Measurements from ENCODE around the gene CYS1.
"Not testable (repeated sequence)": the region's sequence is repeated elsewhere in the genome, so short reads cannot be mapped to it uniquely, and the experiment has no call there.

CYS1 gene

DNA sequence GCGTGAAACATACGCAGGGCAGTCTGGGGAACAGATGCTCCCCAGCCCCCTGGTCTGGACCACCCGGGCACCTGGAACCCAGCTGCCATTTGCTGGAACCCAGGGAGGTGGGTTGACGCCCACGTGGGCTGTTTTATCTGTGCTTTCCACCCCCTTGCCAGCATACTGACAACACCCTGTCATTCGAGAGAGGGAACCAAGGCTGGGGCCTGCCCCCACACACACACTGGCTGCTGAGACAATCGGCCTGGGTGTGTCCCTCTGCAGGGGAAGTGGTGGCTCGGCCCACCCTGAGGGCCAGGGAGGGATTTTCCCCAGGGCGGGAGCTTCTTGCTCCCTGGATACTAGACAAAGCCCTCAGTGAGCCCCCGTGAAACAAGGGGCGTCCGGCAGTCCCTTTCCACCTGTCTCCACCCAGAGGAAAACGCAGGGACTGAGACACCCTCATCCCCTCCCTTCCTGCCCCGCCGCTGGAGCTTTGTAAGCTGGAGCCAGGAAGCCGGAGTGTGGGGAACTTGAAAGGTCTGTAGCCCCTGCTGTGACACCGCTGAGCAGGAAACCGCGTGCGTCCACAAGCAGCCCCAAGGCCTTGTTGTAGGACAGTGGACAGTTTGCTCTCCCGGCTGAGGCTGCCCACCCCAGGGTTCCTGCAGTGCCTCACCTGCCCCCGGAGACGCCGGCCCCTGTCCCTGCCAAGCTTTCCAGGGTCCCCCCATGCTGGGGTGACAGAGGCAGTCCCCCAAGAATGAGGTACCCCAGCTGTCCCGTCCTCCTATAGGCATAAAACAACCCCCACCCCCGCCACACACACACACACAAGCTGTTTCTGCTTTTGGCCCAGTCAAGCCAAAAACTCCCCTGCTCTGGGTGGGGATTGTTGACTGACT is 51.0 kb downstream of the CYS1 start:
- DNase-seq: no peak

DNA sequence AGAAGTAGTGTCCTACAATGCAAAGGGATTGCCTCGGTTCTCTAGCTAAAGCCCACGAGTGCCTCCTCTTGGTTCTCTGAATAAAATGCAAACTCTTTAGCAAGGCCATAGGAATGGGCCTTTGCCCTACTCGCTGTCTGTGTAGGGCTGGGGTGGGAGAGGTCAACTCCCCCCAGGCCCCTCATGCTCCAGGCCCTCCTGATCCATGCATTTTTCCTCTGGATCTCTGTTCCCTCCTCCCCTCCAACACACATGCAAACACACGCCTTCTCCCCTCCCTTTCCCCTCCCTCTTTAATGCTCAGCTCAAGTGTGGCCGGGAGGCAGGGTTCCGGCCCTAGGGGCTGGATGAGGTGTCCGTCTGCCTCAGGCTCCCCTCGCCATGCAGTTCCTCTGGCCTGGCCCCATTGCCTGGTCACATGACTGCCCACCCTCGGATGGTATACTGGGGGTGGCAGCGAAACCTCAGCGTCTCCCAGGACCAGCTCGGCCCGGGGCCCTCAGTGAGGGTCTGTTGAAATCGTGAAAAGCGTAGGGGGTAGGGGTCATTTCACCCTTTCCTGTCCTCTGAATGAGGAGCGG is 51.7 kb downstream of the CYS1 start:
- DNase-seq: no peak

GRCh38 chr2:10027660-10028330 is 52.4 kb downstream of the CYS1 start:
- no peak for DNase-seq

GRCh38 chr2:10026940-10027569 is 53.2 kb downstream of the CYS1 start:
- no peak for DNase-seq

DNA sequence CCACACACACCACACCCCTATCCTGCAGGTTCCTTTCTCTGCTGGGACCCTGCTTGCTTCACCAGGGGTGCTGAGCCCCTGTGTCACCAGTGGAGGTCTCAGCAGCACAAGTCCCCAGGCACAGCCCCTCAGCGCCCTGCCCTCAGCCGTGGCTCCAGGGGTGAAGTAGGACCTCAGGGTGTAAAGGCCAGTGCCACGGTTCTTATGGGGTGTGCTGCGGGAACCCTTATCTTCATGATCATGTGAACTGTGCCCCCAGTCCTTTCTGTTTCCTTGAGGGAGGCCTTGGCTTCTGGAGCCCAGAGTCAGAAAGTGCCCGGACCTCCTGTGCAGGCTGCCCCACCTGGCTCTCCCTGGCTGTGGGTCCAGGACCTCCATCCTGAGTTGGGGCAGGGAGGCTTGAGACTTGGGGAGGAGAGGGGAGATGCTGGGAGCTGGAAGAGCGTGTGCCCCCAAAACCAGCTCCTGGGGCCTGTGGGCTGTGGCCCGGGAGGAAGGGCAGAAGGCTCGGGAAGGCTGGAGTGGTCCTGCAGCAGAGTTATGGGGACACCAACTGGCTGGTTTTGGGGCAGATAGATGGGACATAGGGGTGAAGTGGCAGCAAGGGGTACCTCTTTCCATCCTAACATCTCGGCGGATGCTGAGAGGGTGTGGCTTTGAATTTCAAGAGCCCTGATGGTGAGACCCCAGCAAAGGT is 57.1 kb downstream of the CYS1 start:
- no peak for DNase-seq

DNA sequence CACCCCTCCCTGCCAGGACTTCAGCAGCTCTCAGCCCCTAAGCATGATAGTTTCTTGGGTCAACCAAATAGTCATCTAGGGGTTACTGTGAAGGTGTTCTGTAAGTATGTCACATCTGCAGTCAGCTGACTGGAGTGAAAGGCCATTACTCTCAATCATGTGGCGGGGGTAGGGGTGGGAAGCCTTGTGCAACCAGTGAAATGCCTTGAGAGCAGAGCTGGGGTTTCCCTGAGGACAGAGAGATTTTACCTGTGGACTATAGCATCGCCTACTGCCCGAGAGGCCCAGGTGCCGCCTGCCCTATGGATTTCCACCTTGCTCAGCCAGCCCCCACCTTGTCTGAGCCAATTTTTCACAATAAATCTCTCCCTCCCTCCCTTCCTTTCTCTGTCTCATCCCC is 57.8 kb downstream of the CYS1 start:
- DNase-seq: no peak

- no peak for DNase-seq
Observed at GRCh38 chr2:10022041-10022421, 58.2 kb downstream of the CYS1 start.

GRCh38 chr2:10019602-10020400 is 60.4 kb downstream of the CYS1 start:
- no peak for DNase-seq

- DNase-seq: no peak
Observed at GRCh38 chr2:10019174-10019573, 61.0 kb downstream of the CYS1 start.

GRCh38 chr2:10017313-10017941 is 62.8 kb downstream of the CYS1 start:
- no peak for DNase-seq

- no peak for DNase-seq
Observed at GRCh38 chr2:10016802-10017258, 63.4 kb downstream of the CYS1 start.

DNA sequence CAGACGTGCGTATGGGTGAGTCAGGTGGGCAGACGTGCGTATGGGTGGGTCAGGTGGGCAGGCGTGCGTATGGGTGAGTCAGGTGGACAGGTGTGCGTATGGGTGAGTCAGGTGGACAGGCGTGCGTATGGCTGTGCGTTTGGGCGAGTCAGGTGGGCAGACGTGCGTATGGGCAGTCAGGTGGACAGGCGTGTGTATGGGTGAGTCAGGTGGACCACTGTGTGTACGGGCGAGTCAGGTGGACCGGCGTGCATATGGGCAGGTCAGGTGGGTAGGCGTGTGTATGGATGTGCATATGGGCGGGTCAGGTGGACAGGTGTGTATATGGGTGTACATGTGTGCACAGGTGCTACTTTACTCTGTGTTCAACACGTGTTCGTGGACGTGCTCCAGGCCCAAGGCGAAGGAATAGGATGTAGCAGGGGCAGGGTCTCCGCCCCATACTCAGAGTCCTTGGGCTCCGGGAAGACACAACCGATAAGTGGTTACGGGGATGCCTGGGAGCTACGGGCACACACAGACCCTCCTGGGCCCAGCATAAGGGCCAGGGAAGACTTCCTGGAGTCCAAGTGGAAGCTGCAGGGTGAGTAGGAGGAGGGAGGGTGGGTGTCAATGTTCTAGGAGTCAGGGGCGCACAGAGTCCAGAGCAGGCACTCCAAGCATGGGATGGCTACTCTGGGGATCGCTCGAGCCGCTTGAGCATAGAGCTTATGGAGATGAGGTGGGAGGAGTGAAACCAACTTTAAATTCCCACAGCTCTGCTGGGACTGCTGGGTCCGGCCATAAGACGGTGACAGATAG is 64.0 kb downstream of the CYS1 start:
- DNase-seq: no peak

DNA sequence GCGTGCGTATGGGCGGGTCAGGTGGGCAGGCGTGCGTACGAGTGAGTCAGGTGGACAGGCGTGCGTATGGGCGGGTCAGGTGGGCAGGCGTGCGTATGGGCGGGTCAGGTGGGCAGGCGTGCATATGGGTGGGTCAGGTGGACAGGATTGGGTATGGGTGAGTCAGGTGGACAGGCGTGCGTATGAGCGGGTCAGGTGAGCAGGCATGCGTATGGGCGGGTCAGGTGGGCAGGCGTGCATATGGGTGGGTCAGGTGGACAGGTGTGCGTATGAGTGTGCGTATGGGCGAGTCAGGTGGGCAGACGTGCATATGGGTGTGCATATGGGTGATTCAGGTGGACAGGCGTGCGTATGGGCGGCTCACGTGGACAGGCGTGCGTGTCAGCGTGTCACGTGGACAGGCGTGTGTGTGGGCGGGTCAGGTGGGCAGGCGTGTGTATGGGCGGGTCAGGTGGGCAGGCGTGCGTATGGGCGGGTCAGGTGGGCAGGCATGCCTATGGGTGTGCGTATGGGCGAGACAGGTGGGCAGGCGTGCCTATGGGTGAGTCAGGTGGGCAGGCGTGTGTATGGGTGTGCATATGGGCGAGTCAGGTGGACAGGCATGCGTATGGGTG is 64.7 kb downstream of the CYS1 start:
- not testable (repeated sequence) for DNase-seq

- DNase-seq: no peak
Observed at GRCh38 chr2:10014418-10015190, 65.6 kb downstream of the CYS1 start.

DNA sequence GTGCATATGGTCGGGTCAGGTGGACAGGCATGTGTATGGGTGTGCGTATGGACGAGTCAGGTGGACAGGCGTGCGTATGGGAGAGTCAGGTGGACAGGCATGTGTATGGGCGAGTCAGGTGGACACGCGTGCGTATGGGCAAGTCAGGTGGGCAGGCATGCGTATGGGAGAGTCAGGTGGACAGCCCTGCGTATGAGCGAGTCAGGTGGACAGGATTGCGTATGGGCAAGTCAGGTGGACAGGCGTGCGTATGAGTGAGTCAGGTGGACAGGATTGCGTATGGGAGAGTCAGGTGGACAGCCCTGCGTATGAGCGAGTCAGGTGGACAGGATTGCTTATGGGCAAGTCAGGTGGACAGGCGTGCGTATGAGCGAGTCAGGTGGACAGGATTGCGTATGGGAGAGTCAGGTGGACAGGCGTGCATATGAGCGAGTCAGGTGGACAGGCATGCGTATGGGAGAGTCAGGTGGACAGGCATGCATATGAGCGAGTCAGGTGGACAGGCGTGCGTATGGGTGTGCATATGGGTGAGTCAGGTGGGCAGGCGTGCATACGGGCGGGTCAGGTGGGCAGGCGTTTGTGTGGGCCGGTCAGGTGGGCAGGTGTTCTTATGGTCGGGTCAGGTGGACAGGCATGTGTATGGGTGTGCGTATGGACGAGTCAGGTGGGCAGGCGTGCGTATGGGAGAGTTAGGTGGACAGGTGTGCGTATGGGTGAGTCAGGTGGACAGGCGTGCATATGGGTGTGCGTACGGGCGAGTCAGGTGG is 66.4 kb downstream of the CYS1 start:
- DNase-seq: not testable (repeated sequence)

DNA sequence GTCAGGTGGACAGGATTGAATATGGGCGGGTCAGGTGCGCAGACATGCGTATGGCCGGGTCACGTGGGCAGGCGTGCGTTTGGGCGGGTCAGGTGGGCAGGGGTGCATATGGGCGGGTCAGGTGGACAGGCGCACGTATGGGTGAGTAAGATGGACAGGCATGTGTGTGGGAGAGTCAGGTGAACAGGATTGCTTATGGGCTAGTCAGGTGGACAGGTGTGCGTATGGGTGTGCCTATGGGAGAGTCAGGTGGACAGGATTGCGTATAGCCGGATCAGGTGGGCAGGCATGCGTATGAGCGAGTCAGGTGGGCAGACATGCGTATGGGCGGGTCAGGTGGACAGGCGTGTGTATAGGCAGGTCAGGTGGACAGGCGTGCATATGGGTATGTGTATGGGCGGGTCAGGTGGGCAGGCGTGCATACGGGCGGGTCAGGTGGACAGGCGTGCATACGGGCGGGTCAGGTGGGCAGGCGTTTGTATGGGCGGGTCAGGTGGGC is 67.2 kb downstream of the CYS1 start:
- DNase-seq: no peak

- DNase-seq: not testable (repeated sequence)
Observed at GRCh38 chr2:10012366-10012962, 67.7 kb downstream of the CYS1 start.

Measured in RPMI8226 (cell line).